Measurements from ENCODE around the gene BABAM1. TPM values are rescaled to one million over a fixed set of nuclear protein-coding genes. Genes with fewer than 3 reads are reported as not detected.

The BABAM1 gene
- total RNA-seq, 2 experiments from 2014 or later = 129 to 131 TPM

DNA sequence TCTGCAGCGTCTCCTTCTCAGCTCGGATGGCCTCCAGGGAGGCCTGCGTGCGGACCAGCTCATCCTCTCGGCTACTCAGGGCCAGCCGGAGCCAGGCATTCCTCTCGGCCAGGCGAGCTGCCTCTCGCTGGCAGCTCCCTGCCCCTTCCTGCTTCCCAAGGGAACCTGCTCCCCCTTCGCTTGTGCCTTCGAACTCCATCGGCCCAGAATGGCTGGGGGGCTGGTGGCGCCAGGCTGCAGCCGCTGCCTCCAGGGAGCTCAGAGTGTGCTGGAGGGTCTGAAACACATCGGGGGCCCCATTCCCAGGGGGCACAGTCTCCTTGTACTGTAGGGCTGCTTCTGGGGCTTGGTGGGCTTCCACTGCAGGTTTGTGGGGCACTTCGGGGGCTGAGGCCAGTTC is 4.7 kb upstream of the BABAM1 start:
- POLR2A ChIA-PET = interaction anchor here (0.6 to 0.7 kb wide), 2 partner anchors 17 to 172 kb away, joined by 3 to 6 read pairs; no protein-coding TSS in a partner anchor
- CTCF ChIA-PET = interaction anchor here (0.7 to 4.6 kb wide), 4 partner anchors 14 to 188 kb away, joined by 3 to 31 read pairs (median 4); partner anchors contain the start of gene ANKLE1

DNA sequence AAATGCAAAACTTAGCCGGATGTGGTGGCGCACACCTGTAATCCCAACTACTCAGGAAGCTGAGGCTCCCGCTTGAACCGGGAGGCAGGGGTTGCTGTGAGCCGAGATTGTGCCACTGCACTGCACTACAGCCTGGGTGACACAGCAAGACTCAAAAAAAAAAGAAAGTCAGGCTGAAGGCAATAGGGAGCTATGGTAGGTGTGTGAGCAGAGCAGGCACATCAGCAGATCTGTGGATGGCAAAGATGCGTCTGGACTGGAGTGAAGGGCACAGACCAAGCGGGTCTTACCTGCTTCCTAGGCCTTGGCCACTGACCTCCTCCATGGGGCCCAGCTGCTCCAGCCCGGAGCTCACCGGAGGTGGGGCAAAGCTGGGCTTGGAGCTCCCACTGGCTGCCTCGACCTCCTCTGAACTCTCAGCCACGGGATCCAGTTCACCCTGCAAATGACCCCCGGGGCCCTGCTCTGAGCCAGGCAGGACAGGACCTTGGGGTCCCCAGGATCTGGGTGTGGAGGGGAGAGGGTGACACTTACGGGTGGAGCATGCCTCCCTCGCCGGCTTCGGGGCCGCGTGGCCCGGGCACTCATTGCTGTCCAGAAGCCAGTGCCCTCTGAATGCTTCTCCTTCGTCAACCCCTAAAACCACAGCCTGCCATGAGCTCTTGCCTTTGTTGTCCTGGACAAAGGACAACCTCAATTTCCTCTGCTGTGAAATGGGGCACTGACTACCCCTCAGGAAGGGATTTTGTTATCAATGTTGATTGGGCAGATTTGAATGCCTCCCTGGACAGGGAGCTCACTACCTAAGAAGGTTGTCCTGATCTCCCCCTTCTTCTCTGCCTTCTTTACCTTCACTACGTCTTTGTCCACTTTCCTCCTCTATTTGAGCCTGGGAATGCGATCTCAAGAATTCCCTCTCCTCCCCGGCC is 3.3 kb upstream of the BABAM1 start:
- POLR2A ChIA-PET = no interaction called here
- CTCF ChIA-PET = interaction anchor here (0.8 to 4.6 kb wide), 5 partner anchors 9 to 201 kb away, joined by 3 to 31 read pairs (median 4); partner anchors contain the start of gene ANKLE1

- ChIA-PET POLR2A (no interaction called here), CTCF (interaction anchor here (0.8 to 5.3 kb wide), 4 partner anchors 9 to 59 kb away, joined by 3 to 35 read pairs (median 6); partner anchors contain the start of gene ANKLE1)
Observed at GRCh38 chr19:17264641-17264979, 2.6 kb upstream of the BABAM1 start, which contains the start of gene USHBP1. Gene USHBP1, minus strand, starts transcription at chr19:17264745. Its CDS starts 446 bp downstream, at chr19:17264299.

- CTCF ChIA-PET = interaction anchor here (1.3 to 5.3 kb wide), 3 partner anchors 16 to 31 kb away, joined by 4 to 35 read pairs (median 4); partner anchors contain the start of gene ANKLE1
- POLR2A ChIA-PET = interaction anchor here (0.7 to 1.0 kb wide), 2 partner anchors 16 to 139 kb away, joined by 3 to 6 read pairs; partner anchors contain the start of genes ANKLE1 and BST2
Observed at GRCh38 chr19:17266026-17266425, 1.2 kb upstream of the BABAM1 start.

GRCh38 chr19:17266589-17266974 is 661 bp upstream of the BABAM1 start:
- POLR2A ChIA-PET = interaction anchor here (0.6 to 1.2 kb wide), 8 partner anchors 15 to 768 kb away, joined by 3 to 5 read pairs (median 3); partner anchors contain the start of genes ANKLE1 and BST2
- CTCF ChIA-PET = interaction anchor here (0.6 to 5.3 kb wide), 3 partner anchors 15 to 650 kb away, joined by 3 to 35 read pairs (median 4); partner anchors contain the start of gene ANKLE1

DNA sequence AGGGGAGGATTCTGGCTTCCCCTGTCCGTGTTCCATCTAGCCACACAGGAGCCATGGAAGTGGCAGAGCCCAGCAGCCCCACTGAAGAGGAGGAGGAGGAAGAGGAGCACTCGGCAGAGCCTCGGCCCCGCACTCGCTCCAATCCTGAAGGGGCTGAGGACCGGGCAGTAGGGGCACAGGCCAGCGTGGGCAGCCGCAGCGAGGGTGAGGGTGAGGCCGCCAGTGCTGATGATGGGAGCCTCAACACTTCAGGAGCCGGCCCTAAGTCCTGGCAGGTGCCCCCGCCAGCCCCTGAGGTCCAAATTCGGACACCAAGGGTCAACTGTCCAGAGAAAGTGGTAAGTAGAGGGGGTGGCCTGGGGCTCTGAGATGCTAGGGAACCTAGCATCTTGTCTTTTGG is 1.5 kb downstream of the BABAM1 start:
- ChIA-PET POLR2A (interaction anchor here (0.7 kb wide), 2 partner anchors 152 to 228 kb away, joined by 5 read pairs; no protein-coding TSS in a partner anchor), CTCF (interaction anchor here (5.3 kb wide), 1 partner anchor 13 kb away, joined by 35 read pairs; the partner anchor contains the start of gene ANKLE1)

DNA sequence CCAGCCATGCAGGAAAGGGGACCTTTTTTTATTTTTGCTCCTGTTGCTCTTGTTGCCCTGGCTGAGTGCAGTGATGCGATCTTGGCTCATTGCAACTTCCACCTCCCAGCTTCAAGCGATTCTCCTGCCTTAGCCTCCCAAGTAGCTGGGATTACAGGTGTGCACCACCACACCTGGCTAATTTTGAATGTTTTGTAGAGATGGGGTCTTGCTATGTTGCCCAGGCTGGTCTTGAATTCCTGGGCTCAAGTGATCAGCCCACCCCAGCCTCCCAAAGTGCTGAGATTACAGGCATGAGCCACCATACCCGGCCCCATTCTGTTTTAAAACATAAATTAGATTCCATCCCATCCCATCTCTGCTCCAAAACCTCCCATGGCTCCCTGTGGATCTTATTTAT is 7.6 kb downstream of the BABAM1 start:
- ChIA-PET CTCF (interaction anchor here (0.6 kb wide), 1 partner anchor 29 kb away, joined by 3 read pairs; no protein-coding TSS in a partner anchor), POLR2A (interaction anchor here (0.6 kb wide), 1 partner anchor 17 kb away, joined by 4 read pairs; no protein-coding TSS in a partner anchor)

GRCh38 chr19:17275441-17276175 is 8.4 kb downstream of the BABAM1 start:
- ChIA-PET CTCF (interaction anchor here (0.6 kb wide), 1 partner anchor 28 kb away, joined by 3 read pairs; no protein-coding TSS in a partner anchor), POLR2A (no interaction called here)

DNA sequence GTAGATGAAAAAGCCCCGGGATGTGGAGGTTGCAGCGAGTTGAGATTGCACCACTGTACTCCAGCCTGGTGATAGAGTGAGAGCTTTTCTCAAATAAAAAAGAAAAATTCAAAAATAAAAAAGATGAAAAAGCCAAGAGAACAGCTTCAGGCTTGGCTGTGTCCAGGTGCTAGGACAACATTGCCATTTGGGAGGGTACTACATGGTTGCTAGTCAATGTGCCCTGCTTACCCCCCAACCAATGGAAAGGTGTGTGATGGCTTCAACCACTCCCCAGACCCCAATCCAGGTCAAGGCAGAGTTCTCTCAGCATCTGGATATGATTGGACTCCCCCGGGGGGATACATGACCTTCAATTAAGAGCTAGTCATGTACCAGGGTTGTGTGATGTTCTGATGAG is 12.2 kb downstream of the BABAM1 start:
- ChIA-PET CTCF (interaction anchor here (1.3 to 2.1 kb wide), 2 partner anchors 11 to 22 kb away, joined by 3 to 5 read pairs; no protein-coding TSS in a partner anchor), POLR2A (interaction anchor here (0.9 kb wide), 2 partner anchors 17 to 204 kb away, joined by 3 to 8 read pairs; partner anchors contain the start of gene MYO9B)

DNA sequence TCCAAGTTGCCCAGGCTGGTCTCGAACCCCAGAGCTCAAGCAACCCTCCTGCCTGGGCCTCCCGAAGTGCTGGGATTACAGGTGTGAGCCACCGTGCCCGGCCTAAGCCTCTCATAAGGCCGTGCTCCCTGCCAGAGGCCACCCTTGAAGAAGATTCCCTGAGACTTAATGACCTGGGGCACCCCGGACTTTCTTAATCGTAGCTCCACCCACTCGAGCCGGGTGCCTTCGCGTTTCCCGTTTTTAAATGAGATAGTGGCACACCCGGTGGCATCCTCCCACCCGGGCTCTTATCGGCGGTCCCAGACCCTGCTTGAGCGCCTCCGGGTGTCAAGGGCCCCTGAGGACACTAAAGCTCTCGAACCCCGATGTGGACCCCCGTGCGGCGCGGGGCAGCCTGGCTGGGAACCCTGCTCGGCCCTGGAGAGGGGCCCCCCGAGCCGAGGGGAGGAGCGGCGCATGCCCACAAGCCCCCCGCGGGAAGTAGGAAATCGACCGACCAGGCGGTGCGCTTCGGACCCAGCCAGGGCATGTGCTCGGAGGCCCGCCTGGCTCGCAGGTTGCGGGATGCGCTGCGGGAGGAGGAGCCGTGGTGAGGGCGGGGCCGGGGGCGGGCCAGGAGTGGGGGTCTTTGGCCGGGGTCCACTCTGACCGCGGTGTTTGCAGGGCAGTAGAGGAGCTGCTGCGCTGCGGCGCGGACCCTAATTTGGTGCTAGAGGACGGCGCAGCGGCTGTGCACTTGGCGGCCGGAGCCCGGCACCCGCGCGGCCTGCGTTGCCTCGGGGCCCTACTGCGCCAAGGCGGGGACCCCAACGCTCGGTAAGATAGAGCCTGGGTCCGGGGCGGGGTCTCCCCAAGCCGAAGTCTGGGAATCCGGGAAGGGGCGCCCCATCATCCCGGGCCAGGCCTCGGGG is 14.4 kb downstream of the BABAM1 start, which contains the start of gene ANKLE1:
ANKLE1 (plus strand) TSS at position 511 of the 914 bp plus-strand sequence; CDS start at position 531, 20 bp downstream.
- ChIA-PET CTCF (interaction anchor here (0.6 to 3.5 kb wide), 24 partner anchors 8 to 1667 kb away, joined by 3 to 35 read pairs (median 5); partner anchors contain the start of genes BABAM1 and MRPL34), POLR2A (interaction anchor here (0.6 to 1.0 kb wide), 2 partner anchors 15 to 16 kb away, joined by 3 to 6 read pairs; no protein-coding TSS in a partner anchor)

- CTCF ChIA-PET = interaction anchor here (0.5 to 3.5 kb wide), 23 partner anchors 9 to 215 kb away, joined by 3 to 35 read pairs (median 5); partner anchors contain the start of genes BABAM1 and MRPL34
- POLR2A ChIA-PET = no interaction called here
Observed at GRCh38 chr19:17282488-17283125, 15.4 kb downstream of the BABAM1 start.

- CTCF ChIA-PET = interaction anchor here (0.7 to 3.5 kb wide), 9 partner anchors 9 to 120 kb away, joined by 3 to 35 read pairs (median 5); partner anchors contain the start of gene BABAM1
- POLR2A ChIA-PET = no interaction called here
Observed at GRCh38 chr19:17283504-17283996, 16.3 kb downstream of the BABAM1 start.

DNA sequence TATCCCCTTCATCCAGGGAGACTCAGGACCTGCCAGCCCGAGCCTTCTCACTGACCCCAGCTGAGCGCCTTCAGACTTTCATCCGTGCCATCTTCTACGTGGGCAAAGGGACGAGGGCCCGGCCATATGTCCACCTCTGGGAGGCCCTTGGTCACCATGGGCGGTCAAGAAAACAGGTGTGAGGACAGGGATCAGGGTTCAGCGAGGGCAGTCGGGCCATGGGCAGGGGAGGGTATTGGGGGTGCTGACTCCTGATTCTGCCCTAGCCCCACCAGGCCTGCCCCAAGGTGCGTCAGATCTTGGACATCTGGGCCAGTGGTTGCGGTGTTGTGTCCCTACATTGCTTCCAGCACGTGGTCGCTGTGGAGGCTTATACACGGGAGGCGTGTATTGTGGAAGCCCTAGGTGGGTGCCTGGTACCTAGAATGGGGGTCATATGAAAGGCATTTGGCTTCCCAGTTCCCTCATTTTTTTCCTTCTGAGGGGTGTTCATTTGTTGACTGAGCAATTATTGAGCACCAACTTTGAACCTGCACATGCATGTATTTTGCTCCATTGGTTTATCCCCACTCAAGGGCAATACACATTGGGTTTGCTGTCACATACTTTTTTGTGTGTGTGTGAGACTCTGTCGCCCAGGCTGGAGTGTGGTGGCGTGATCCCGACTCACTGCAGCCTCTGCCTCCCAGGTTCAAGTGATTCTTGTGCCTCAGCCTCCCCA is 18.3 kb downstream of the BABAM1 start:
- POLR2A ChIA-PET = no interaction called here
- CTCF ChIA-PET = no interaction called here

DNA sequence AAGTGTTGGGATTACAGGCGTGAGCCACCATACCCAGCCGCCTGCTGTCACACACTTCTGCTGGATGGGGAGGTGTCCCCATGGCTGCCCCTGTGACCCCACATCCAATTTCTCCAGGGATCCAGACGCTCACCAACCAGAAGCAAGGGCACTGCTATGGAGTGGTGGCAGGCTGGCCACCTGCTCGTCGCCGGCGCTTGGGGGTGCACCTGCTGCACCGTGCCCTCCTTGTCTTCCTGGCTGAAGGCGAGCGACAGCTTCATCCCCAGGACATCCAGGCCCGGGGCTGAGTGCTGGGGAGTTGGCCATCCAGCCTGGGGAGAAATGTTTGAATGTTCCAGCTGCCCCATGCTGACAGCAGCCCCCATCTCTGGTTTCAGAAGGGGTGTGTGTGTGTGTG is 19.0 kb downstream of the BABAM1 start:
- POLR2A ChIA-PET = no interaction called here
- CTCF ChIA-PET = no interaction called here

GRCh38 chr19:17286752-17287151 is 19.5 kb downstream of the BABAM1 start:
- CTCF ChIA-PET = no interaction called here
- POLR2A ChIA-PET = no interaction called here

- ChIA-PET CTCF (interaction anchor here (1.9 kb wide), 2 partner anchors 9 to 16 kb away, joined by 5 to 7 read pairs; partner anchors contain the start of gene MRPL34), POLR2A (no interaction called here)
Observed at GRCh38 chr19:17289489-17289888, 22.2 kb downstream of the BABAM1 start.
